AG09309 (cell line): Measurements from ENCODE around the gene MAP3K12.

ENCODE experiments used
- DNase-seq: peaks from one replicate; pipeline ENCODE4 v3.0.0-alpha.2; 2010; ENCODE audit warnings: low read depth
- H3K4me3 ChIP-seq: 2 replicates; pipeline ENCODE4 v1.5.1; 2011; ENCODE audit warnings: mild to moderate bottlenecking, low read depth, low read length, moderate library complexity; ENCODE audit not compliant: control insufficient read depth
- TF ChIP-seq, protein P1 (sequence below): IDR thresholded peaks from 2 replicates; pipeline ENCODE4 v1.5.1; 2011; ENCODE audit warnings: mild to moderate bottlenecking, low read depth, low read length, inconsistent platforms; ENCODE audit not compliant: insufficient read depth, control insufficient read depth; ENCODE audit errors: missing control alignments

MAP3K12 gene

DNA sequence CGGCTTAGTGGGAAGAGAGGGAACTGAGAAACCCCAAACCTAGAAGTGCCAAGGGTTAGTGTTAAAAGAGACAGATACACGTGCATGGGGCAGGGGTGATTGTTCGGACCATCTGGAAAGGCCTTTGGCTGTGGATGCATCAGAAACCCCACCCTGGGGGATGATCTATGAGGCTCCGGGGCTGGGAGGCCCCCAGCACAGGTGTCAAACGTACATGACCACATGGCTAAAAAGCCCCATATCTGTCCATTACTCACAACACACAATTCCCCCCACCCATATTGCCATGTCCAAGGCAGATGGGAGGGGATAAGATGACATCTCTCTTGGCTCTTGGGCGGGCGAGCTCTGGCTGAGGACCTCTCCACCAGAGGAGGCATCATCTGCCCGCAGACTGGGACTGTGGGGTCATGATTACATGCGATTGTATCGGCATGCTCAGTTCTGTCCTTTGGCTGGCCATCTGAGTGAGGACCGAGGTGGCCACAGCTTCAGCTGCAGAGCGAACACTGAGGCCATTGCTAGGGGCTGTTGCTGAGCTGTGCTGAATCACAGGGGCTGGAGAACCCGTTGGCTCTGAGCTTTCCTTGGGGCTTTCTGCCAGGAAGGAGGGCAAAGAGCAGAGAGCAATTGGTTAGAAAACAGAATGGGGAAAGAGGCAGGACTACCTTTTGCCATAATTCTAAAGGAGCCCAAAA, 17.6 kb upstream of the MAP3K12 start:
- TF ChIP-seq, protein P1, sequence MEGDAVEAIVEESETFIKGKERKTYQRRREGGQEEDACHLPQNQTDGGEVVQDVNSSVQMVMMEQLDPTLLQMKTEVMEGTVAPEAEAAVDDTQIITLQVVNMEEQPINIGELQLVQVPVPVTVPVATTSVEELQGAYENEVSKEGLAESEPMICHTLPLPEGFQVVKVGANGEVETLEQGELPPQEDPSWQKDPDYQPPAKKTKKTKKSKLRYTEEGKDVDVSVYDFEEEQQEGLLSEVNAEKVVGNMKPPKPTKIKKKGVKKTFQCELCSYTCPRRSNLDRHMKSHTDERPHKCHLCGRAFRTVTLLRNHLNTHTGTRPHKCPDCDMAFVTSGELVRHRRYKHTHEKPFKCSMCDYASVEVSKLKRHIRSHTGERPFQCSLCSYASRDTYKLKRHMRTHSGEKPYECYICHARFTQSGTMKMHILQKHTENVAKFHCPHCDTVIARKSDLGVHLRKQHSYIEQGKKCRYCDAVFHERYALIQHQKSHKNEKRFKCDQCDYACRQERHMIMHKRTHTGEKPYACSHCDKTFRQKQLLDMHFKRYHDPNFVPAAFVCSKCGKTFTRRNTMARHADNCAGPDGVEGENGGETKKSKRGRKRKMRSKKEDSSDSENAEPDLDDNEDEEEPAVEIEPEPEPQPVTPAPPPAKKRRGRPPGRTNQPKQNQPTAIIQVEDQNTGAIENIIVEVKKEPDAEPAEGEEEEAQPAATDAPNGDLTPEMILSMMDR = no peak
- H3K4me3 ChIP-seq = no peak overlapping the region
- DNase-seq = no peak

DNA sequence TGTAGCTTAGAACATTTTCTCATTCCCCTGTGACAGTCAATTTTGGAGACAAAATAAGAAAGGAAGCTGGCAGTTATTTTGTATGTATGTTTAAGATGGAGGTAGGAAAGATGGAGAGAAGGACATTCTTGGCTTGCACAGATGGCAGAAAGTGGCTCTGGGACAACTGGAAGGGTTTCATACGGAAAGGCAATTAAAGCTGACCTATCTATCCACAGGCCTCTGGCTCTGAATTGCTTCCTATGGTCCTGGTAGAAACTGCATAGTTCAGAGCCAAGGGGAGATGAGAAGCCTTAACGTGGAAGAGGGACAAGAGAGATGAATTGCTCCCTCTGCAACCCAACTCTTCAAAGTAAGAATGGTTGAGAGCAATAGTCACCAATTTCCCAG, 16.0 kb upstream of the MAP3K12 start:
- H3K4me3 ChIP-seq = no peak overlapping the region
- TF ChIP-seq, protein P1 = no peak
- DNase-seq = no peak

DNA sequence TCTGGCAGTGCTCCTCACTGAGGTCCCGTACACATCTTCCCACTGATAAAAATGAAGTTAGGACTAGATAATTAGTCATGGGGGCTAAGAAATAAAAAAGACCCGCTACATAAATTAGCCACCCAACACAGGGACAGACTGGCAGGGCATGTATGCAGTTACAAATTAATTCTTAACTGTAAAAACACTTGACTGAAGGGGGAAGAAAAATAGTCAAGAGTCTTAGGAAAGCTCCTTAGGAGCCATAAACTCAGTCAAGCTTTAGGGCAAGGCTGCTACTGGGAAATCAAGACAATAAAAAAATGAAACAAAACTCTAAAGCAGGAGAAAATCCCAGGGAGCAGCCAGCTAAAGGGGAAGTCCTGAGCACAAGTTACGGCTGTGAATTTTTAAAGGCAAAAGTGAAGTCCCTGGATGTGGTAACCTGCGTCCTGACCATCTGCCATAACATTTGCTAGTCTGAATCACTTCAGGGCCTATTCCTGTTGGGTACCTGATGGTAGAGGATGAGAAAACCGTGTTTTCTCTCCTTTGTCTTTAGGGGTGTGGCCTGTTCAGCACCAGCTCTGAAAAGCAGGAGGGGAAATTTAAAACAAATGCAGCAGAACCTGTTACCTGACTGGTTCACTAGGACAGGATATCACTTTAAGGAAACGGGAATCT, 15.5 kb upstream of the MAP3K12 start:
- H3K4me3 ChIP-seq = no peak overlapping the region
- TF ChIP-seq, protein P1 = no peak
- DNase-seq = no peak

DNA sequence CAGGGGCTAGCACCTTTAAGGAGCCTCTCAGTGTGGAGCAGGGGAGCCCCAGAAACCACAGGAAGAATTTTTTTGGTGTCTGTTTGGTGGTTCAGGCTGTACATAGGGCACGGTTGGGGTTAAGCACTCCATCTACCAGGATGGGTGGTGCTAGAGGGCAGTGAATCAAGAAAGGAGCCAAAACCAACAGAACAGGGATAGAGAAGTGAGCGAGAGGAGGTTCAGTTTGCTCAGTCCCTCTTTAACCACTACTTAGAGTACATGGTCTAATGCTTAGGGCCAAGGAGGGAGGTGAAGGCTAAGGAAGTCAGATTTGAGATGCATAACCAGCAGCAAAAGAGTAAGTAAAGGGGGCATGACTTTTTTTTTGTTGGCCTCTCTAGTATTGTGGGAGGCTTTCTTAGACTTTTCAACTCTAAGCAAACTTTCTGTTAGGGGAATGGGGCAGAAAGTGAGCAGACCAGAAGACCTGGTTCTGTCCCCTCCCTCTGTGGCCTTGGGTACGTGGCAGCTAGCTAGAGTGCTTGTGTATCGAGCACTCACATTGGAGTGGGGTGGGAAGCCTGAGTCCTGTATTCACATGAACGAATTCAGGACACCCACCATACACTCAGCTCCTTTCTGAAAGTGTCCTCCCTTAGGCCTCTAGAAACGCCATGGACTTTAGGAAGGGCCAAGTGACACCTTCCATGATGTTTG, 14.6 kb upstream of the MAP3K12 start:
- DNase-seq = no peak
- TF ChIP-seq, protein P1 = no peak
- H3K4me3 ChIP-seq = no peak overlapping the region

DNA sequence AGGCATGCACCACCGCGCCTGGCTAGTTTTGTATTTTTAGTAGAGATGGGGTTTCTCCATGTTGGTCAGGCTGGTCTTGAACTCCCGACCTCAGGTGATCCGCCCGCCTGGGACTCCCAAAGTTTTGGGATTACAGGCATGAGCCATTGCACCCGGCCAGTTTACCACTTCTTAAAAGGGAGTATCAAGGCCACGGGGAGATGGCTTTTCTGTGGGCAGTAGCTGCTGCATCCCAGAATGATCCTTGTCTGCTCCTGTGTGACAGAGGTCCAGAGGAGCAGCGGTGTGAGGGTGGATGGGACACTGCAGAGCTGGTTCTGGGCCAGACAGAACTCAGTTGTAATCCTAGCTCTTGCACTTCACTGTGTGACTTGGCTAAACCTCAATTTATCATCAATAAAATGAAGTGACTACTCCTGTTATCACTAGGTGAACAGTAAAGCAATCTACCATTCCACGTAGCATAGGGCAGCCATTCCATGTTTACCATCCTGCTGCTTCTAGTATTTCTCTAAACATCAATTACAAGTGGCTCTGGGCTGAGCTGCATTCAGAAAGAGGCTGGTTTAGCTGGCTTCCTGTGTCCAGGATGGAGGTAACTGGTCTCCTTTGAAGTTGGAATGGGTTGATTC, 11.0 kb upstream of the MAP3K12 start:
- H3K4me3 ChIP-seq = no peak overlapping the region
- TF ChIP-seq, protein P1 = no peak
- DNase-seq = no peak

DNA sequence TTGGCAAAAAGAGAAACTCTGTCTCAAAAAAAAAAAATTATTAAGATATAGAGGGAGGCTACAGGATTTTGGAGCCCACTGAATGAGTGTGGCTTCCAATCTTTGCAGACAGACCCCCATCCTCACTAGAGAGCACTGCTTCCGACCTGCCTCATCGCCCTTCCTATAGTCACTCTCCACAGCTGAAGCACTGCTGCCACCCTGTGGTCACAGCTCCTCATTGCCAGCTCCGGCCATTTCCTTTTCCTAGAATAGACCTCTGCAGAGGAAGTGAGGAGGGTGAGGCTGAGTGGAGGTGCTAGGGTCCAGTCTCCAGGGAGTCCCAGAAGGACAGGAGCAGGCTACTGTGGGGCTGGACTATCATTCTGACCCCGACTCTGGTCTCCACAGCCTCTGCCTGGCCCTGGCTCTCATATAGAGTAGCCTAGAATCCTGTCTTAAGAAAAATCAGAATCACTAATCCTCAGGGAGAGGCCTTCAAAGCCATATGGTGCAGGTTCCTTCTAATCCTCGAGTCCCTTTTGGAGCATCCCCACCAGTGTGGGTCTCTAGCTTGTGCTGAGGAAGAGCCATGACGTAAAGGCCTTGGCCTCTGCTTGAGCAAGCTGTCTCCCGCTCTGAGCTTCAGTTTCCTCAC, 9.4 kb upstream of the MAP3K12 start:
- TF ChIP-seq, protein P1 = peak; percentile 92
- no peak for DNase-seq
- H3K4me3 ChIP-seq = no peak overlapping the region
